ENCODE data around the gene CHCHD3.

DNA sequence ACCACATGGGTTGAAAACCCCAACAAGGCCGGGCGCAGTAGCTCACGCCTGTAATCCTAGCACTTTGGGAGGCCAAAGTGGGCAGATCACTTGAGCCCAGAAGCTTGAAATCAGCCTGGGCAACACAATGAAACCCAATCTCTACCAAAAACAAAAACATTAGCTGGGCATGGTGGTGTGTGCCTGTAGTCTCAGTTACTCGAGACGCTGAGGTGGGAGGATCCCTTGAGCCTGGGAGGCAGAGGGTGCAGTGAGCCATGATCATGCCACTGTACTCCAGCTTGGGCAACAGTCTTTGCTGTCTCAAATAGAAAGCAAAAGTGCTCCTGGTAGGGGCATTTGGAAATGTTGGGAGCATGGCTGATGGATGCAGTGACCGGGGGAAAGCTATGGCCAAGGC is 296.0 kb downstream of the CHCHD3 start:
- TF ChIP-seq, protein P1, sequence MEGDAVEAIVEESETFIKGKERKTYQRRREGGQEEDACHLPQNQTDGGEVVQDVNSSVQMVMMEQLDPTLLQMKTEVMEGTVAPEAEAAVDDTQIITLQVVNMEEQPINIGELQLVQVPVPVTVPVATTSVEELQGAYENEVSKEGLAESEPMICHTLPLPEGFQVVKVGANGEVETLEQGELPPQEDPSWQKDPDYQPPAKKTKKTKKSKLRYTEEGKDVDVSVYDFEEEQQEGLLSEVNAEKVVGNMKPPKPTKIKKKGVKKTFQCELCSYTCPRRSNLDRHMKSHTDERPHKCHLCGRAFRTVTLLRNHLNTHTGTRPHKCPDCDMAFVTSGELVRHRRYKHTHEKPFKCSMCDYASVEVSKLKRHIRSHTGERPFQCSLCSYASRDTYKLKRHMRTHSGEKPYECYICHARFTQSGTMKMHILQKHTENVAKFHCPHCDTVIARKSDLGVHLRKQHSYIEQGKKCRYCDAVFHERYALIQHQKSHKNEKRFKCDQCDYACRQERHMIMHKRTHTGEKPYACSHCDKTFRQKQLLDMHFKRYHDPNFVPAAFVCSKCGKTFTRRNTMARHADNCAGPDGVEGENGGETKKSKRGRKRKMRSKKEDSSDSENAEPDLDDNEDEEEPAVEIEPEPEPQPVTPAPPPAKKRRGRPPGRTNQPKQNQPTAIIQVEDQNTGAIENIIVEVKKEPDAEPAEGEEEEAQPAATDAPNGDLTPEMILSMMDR (IDR thresholded peaks at IDR 0.05), result no peak
- no peak for TF ChIP-seq POLR2A (IDR thresholded peaks at IDR 0.05)
